Activated CD8-positive, alpha-beta memory T cell treated with anti-CD3 and anti-CD28 coated beads, Interleukin-2, amount 50 U/mL, for 4 hours (primary cell): ENCODE results near the gene FSTL5.

Experiments used
- DNase-seq: peaks from one replicate; pipeline ENCODE4 v3.0.0-alpha.2; 2020

The FSTL5 gene

DNA sequence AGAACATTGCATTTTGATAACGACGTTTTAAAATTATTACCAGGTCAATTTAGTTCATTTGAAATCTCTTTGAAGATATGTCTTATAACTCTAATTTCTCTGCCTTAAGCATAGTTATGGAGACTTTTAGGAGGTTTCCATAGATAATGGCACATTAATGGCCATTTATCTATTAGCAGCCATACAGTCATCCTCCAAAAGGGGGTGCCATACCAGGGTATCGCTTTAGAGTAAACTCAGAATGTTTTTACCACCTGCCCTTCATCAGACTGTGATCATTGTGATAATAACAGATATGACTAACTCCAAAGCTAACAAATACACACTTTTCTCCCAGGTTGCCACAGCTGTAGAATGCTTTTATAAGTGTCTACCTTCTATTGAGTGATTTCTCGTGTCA, 461.5 kb downstream of the FSTL5 start:
- DNase-seq, result no peak

DNA sequence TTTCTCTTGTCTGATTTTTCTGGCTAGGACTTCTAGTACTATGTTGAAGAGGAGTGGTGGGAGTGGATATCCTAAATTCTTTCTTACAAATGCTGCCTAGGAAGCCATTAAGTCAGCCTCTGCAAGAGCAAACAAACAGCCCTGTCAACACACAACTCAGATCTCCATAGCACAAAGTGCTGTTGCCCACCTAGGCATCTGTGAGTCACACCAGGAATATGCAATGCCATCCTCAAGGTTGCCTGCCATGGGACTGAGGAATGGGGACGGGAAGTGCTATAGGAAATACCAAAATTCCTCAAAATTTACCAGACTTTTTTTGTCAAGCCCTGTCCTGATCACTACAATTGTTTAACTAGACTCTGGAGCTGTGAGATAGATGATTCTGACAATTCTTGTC, 466.9 kb downstream of the FSTL5 start:
- DNase-seq, result no peak

DNA sequence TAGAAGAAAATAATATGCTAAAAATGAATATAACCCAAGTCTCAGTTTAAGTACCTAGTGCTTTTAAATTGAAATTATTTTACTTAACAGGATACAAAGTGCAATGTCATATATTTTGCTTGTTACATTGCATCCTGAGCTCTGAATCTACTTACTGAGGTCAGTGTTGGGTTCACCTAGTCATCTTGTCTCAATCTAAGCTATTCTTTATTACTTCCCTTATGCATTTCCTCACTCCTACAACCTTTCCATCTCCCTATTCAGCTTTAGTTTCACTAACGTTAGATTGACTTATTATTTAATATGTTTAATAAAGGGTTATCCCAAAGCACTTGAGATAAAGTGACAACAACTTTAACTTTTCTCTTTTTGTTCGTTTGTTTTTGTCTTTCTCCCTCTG, 483.7 kb downstream of the FSTL5 start:
- no peak for DNase-seq

- no peak for DNase-seq
Observed at GRCh38 chr4:161664740-161665139, 499.1 kb downstream of the FSTL5 start.

GRCh38 chr4:161663844-161664243, 500.0 kb downstream of the FSTL5 start:
- DNase-seq, result no peak

DNA sequence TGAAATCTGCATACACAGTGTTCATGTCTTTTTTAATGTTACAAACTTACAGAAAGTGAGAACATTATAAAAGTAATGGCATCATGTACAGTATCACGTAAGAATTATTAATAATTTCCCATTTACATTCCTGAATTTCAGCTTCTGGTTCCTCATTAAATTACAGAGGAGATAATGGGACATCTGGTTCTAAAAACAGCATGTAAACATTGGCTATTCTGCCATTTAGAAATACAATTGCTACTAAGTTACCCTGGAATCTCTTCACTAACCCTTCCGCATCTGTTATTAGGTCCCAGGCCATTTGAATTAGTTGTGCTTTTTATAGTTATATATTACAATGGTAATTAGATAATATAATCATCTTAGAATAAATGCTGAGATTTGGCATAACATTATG, 505.1 kb downstream of the FSTL5 start:
- no peak for DNase-seq

GRCh38 chr4:161657616-161658015, 506.2 kb downstream of the FSTL5 start:
- no peak for DNase-seq

GRCh38 chr4:161656594-161656993, 507.2 kb downstream of the FSTL5 start:
- no peak for DNase-seq

GRCh38 chr4:161655148-161655547, 508.7 kb downstream of the FSTL5 start:
- DNase-seq, result no peak

DNA sequence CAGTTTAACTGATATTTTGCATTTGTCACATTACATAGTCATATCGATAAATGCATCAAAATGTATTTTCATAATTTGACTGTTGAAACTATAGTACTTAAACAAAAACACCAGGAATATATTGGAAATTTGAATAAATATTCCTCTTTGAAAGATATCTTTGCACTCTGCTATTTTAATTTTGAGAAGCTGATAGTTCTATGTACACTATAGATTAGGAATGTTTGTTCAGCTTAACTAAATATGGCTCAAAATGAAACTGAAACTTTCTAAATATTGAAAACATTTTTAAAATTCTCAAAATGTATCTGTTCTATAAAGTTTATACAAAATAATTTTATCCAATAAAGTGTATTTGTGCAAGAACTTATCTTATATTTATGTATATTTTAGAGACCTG, 510.1 kb downstream of the FSTL5 start:
- no peak for DNase-seq

DNA sequence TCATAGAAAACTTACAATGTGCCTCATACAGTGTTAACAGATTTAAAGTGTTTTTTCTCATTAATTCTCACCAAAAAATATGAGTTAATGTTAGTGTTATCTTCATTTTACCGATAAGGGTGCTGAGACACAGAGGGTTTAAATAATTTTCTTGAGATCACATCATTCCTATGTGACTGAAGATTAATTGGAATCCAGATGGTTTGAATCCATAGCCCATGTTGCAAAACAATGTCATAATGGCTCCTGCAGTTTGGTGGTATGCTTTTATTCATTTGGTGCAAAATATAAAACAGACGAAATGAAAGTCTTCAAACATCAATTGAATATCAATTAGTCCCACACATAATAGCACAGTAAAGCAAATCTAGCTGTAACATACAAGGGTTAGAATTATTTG, 512.2 kb downstream of the FSTL5 start:
- no peak for DNase-seq

DNA sequence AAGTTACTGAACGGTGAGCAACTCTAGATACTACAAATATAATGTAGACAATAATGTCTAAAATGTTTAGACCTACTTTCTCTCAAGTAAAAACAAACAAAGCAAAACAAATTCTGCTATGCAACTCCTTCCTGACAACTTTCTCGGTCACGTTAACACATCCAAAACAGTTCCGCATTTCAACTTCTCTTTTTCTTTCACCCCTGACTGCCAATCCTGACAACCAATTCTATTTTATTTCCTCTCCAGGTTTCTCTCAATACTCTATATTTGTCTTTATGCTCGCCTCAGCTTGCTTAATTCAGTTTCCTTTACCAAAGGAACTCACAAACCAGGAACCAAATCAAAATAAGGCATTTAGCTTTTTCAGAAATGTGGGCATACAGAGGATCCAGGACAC, 513.0 kb downstream of the FSTL5 start:
- DNase-seq, result no peak

- no peak for DNase-seq
Observed at GRCh38 chr4:161647757-161648156, 516.0 kb downstream of the FSTL5 start.

GRCh38 chr4:161642708-161643107, 521.1 kb downstream of the FSTL5 start:
- DNase-seq, result no peak

DNA sequence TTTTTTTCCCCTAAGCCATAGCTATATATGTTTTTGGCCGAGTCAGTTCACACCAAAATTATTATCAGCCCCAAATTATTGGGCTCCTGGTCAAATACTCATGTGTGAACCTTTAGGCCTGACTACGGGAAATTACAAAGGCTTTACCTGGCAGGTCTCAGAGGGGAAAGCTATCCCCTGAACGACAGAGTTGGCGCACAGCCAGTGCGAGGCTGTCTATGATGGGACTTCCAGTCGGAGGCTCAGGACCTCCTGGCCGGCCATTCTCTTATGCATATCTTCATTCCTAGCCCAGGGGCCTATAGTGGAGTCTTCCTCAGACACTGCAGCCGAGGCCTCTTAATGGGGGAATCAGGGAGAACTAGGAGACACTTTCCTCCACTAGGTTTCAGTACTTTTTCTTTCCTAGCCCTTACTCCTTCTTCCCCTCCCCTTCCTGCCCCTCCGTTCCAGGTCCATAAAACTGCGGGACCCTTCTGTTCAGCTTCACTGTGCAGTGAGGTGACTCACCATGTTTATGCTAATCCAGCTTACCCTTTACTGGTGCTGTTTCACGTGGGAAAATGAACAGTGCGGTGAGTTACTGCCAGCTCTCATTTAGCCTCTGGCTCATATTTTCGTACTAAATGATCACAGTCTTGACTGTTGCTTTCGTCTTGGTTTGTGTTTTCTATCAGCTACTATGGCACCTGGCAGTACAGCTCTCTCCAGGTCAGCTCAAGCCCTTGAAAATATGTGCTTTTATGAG, 533.9 kb downstream of the FSTL5 start:
- no peak for DNase-seq

DNA sequence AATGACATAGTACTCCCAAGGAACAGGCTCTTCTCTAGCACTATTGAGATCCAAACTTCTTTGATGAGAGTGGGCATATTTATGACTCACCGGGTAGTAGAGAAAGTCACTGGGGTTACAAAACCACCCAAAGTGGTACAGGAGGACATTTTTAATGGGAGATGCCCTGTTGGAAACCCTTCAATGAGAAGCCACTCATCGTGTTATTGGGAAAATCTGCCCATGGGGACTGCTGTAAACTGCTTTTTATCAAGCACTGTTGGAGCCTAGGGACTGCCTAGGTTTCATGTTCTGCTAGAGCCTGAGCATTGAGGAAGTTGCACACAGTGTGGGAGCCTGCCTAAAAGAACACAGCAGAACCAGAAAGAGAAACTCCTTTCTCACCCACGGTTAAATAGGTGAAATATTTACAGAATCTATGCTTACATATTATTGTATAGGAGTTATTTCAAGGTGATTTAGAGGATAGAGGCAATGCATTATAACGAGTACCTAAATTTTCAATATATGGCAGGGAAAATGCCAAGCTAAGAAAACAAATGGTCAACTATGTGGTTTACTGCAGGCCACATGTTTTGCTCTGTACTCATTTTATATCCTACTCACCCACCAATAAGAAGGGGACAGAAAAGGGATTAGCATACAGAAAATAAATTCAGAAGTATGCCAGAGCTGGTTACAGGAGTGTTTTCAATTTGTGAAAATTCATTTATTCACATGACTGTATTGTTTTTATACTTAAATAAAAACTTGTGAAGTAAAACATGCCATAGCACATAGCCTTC, 559.1 kb downstream of the FSTL5 start:
- no peak for DNase-seq

DNA sequence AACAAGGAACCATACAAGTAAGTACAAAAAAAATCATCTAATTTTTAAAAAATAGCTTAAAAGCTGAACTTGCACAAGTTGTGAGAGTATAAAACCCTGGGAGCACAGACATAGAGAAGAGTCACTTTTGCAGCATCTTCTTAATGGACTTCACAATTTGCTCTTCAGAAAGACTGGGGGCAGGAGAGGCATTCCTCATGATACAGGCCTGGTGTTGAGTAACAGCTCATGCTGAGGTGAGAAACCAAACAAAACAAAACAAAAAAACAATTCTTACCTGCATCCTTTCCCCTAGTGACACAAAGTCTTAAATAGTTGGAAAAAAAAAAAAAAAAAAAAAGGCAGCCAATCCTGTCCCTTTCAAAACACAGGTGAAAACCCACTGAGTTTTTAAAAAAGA, 562.8 kb downstream of the FSTL5 start:
- DNase-seq, result no peak

DNA sequence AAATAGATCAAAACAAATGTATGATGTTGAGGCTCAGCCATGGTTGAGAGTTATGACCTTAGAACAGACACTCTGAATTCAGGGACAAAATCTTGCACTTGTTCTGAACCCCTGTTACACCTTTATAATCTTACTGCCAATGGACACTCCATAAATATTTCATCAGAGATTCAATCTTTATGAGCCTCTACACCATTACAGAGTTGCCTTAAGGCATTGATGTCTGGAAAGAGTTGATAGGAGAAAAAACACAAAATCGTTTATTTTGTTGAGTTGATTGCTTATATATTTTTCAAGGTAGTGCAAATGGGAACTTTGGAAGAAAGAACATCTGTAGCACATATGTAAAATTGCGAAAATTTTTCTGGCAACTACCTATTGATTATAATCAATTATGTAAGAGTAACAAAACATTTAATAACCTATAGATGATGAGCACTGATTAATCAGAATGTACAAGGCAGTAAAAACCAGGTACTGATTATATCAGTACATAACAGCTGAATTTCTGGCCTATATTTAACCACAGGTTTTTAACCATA, 568.5 kb downstream of the FSTL5 start:
- no peak for DNase-seq

GRCh38 chr4:161585011-161585410, 578.8 kb downstream of the FSTL5 start:
- DNase-seq, result no peak

DNA sequence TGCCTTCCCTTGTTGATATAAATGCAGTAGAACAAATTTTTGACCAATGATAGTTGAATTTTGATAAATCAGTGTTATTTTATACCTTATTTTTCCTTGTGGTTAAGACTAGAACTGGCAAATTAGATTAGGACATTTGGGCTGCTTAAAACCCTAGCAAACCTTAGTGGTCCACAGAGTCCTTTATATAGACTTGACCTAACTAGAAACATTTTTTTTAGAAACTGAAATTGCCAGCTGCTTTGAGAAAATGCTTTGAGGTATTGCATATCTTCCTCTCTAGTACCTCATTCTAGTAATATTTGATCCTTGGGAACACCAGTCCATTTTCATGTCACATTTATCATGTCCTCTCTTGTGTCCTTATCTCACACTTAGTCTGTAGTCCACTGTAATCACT, 580.3 kb downstream of the FSTL5 start:
- DNase-seq, result no peak

GRCh38 chr4:161581262-161582230, 582.3 kb downstream of the FSTL5 start:
- DNase-seq, result no peak

DNA sequence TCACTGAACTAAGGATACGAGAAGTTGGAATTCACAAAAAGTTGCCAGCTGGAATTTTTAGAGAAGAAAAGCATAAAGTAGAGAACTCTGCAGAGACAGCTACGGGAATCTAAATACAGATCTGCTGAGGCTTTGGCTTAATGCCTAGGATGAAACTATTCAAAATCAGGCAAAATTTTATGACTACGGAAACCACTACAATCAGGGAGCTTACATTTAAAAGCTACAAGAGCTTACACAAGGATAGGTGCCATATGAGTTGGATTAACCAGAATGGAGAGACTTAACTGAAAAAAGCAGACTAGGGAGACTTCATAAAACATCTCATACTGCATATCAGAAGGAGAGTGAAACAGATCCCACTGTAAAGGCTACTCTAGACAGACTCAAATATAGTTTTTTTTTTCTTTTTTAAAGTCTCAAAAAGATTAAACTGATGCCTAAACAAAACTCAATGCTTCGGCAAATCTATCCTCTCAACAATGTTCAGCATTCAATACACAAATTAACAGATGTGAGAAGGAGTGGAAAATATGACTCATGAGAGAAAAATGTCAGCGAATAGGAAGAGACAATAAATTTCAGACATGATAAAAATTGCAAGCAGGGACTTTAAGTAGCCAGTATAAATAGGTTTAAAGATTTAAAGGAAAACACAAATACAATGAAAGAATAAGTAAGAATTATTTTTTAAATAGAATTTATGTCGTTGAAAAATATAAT, 586.1 kb downstream of the FSTL5 start:
- DNase-seq, result no peak
